Neural progenitor cell (in vitro differentiated cells): ENCODE data around the gene PREX1.

Experiments used
- CTCF ChIP-seq: fragments of 200-600 bp; sonication (generic); IDR thresholded peaks from 2 replicates; pipeline ENCODE4 v1.5.1; 2017; ENCODE audit warnings: antibody characterized with exemption, mild to moderate bottlenecking
- EZH2 ChIP-seq: fragments of 200-600 bp; sonication (generic); IDR thresholded peaks from 2 replicates; pipeline ENCODE4 v1.6.1; 2017; ENCODE audit warnings: antibody characterized with exemption, mild to moderate bottlenecking, moderate library complexity
- EZH2phosphoT487 ChIP-seq: fragments of 200-600 bp; sonication (generic); IDR thresholded peaks from 2 replicates; pipeline ENCODE4 v1.6.1; 2017; ENCODE audit warnings: antibody characterized with exemption

GRCh38 chr20:48633620-48634257 lies 194.1 kb downstream of the PREX1 start:
- TF ChIP-seq CTCF (no peak), EZH2 (no peak), EZH2phosphoT487 (no peak)
